ENCODE measurements around the gene ITGB4. TPM values are rescaled to one million over a fixed set of nuclear protein-coding genes. Genes with fewer than 3 reads are reported as not detected.

The ITGB4 gene
- polyA plus RNA-seq, 2 of the 4 experiments (the other 2 are of a cell fraction): 20.6 to 37.4 TPM

- DNase-seq (ENCODE audit: low read depth in 1 of 2, low spot score in 1 of 2): no peak
- Histone ChIP-seq H3K4me3 (peak overlapping the region; percentile 69; the same call in 1 of the 3 replicates), H3K4me2 (peak overlapping the region; percentile 79), H3K4me1 (peaks cover 27% of the 10 kb centered on the region), H3K9me3 (no peaks in the 10 kb centered on the region), H3K27ac (no peak overlapping the region)
- FAIRE-seq: no peak
- no peak for ATAC-seq
- WGBS (ENCODE audit: missing lambda C conversion rate): 84% methylated on average over 15 of the region's 15 CpGs
- TF ChIP-seq POLR2AphosphoS2 (conservative IDR thresholded peaks at IDR 0.05; ENCODE audit: low read length): 0 out of 2 replicates have a peak, but pooled peaks have one; percentile 11
- TF ChIP-seq NFE2L2 (conservative IDR thresholded peaks at IDR 0.05; ENCODE audit: low read length): 0 out of 2 replicates have a peak, but pooled peaks have one; percentile 27
- TF ChIP-seq BCL3 (IDR thresholded peaks at IDR 0.05): peak; percentile 0; the same call in 1 of the 3 replicates
- peak; percentile 89 for TF ChIP-seq TFCP2L1 (CRISPR knock-in tag; IDR thresholded peaks at IDR 0.05)
- no peak for TF ChIP-seq RCOR1 (IDR thresholded peaks at IDR 0.05; ENCODE audit: low read depth, low read length)
- no peak for TF ChIP-seq CEBPB (IDR thresholded peaks at IDR 0.05)
- TF ChIP-seq HDAC2 (IDR thresholded peaks at IDR 0.05): no peak
- TF ChIP-seq CHD4 (IDR thresholded peaks at IDR 0.05; ENCODE audit: borderline replicate concordance): no peak
- TF ChIP-seq FOSB (CRISPR knock-in tag; IDR thresholded peaks at IDR 0.05): peak; percentile 88
- no peak; the same call in 1 of the 2 replicates for TF ChIP-seq POLR2A (IDR thresholded peaks at IDR 0.05; ENCODE audit: low read length)
- TF ChIP-seq HOXB5 (CRISPR knock-in tag; IDR thresholded peaks at IDR 0.05): no peak
- no peak for TF ChIP-seq ELK1 (IDR thresholded peaks at IDR 0.05; ENCODE audit: low read depth, low read length)
- TF ChIP-seq TP53 (CRISPR knock-in tag; IDR thresholded peaks at IDR 0.05): peak; percentile 70; the same call in 1 of the 2 replicates
- peak; percentile 58 to 81 for TF ChIP-seq JUN (IDR thresholded peaks at IDR 0.05)
- no peak for TF ChIP-seq JUNB (IDR thresholded peaks at IDR 0.05)
- TF ChIP-seq HOXA7 (CRISPR knock-in tag; IDR thresholded peaks at IDR 0.05): peak; percentile 82
- no peak for TF ChIP-seq FOXS1 (CRISPR knock-in tag; IDR thresholded peaks at IDR 0.05)
- ChIA-PET CTCF (interaction anchor here (0.6 to 9.7 kb wide), 17 partner anchors 8 to 215 kb away, joined by 3 to 131 read pairs (median 4); partner anchors contain the start of genes GALK1, SMIM5 and WBP2), POLR2A (interaction anchor here (0.7 to 4.2 kb wide), 10 partner anchors 7 to 120 kb away, joined by 3 to 40 read pairs (median 4); partner anchors contain the start of genes GALK1, TRIM47, TRIM65 and UNK)
Observed at GRCh38 chr17:75776386-75777295, 55.4 kb downstream of the ITGB4 start.

GRCh38 chr17:75777296-75777922 lies 56.1 kb downstream of the ITGB4 start:
- Histone ChIP-seq H3K4me3 (peak overlapping the region; percentile 69), H3K4me1 (peaks cover 27% of the 10 kb centered on the region), H3K4me2 (peak overlapping the region; percentile 79), H3K27ac (no peak overlapping the region), H3K9me3 (no peaks in the 10 kb centered on the region)
- ChIA-PET CTCF (interaction anchor here (0.6 to 9.7 kb wide), 16 partner anchors 9 to 158 kb away, joined by 3 to 131 read pairs (median 4); partner anchors contain the start of genes GALK1, SMIM5, TRIM47 and TRIM65), POLR2A (interaction anchor here (0.9 to 4.2 kb wide), 3 partner anchors 13 to 101 kb away, joined by 3 to 40 read pairs (median 9); partner anchors contain the start of genes GALK1 and TRIM47)
- ATAC-seq (no peak), FAIRE-seq (no peak), DNase-seq (ENCODE audit: low read depth in 1 of 2, low spot score in 1 of 2) (no peak)
- TF ChIP-seq FOSB (CRISPR knock-in tag; IDR thresholded peaks at IDR 0.05): 0 out of 2 replicates have a peak, but pooled peaks have one; percentile 52
- TF ChIP-seq HES2 (IDR thresholded peaks at IDR 0.05): no peak
- no peak for TF ChIP-seq GATA3 (IDR thresholded peaks at IDR 0.05; ENCODE audit: borderline replicate concordance)
- TF ChIP-seq EHF (CRISPR knock-in tag; IDR thresholded peaks at IDR 0.05): 0 out of 2 replicates have a peak, but pooled peaks have one; percentile 11
- 0 out of 2 replicates have a peak, but pooled peaks have one; percentile 13 for TF ChIP-seq HOXB5 (CRISPR knock-in tag; IDR thresholded peaks at IDR 0.05)
- TF ChIP-seq TFCP2L1 (CRISPR knock-in tag; IDR thresholded peaks at IDR 0.05): 0 out of 2 replicates have a peak, but pooled peaks have one; percentile 51
- no peak for TF ChIP-seq SREBF2 (IDR thresholded peaks at IDR 0.05)
- 38% methylated on average over 2 of the region's 2 CpGs for WGBS (ENCODE audit: missing lambda C conversion rate)
